ENCODE results near the gene CAPN9.

DNA sequence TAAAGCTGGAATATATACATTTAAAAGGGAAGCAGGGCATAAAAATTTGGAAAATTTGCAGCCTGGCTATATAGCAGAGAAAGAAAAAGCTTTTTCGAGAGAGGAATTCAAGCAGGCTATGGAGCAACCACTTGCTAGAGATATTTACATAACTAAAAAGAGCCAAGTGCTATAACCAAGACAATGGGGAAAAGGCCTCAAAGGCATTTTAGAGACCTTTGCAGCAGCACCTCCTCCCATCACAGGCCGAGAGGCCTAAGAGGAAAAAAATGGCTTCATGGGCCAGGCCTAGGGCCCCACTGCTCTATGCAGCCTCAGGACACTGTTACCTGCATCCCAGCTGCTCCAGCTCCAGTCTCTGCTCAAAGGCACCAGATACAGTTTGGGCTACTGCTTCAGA is 37.0 kb downstream of the CAPN9 start:
- TF ChIP-seq POLR2A (IDR thresholded peaks at IDR 0.05): no peak
- TF ChIP-seq, protein P1, sequence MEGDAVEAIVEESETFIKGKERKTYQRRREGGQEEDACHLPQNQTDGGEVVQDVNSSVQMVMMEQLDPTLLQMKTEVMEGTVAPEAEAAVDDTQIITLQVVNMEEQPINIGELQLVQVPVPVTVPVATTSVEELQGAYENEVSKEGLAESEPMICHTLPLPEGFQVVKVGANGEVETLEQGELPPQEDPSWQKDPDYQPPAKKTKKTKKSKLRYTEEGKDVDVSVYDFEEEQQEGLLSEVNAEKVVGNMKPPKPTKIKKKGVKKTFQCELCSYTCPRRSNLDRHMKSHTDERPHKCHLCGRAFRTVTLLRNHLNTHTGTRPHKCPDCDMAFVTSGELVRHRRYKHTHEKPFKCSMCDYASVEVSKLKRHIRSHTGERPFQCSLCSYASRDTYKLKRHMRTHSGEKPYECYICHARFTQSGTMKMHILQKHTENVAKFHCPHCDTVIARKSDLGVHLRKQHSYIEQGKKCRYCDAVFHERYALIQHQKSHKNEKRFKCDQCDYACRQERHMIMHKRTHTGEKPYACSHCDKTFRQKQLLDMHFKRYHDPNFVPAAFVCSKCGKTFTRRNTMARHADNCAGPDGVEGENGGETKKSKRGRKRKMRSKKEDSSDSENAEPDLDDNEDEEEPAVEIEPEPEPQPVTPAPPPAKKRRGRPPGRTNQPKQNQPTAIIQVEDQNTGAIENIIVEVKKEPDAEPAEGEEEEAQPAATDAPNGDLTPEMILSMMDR (IDR thresholded peaks at IDR 0.05): no peak

Measured in adrenal gland (tissue), 5 donors.